NCI-H1105 (cell line): ENCODE measurements around the gene ZNF652.
"Not testable (repeated sequence)": the region's sequence is repeated elsewhere in the genome, so short reads cannot be mapped to it uniquely, and the experiment has no call there.

Source experiments
- DNase-seq: peaks from one replicate; lab custom pipeline; 2025; lab: John Stamatoyannopoulos, UW

Gene ZNF652

DNA sequence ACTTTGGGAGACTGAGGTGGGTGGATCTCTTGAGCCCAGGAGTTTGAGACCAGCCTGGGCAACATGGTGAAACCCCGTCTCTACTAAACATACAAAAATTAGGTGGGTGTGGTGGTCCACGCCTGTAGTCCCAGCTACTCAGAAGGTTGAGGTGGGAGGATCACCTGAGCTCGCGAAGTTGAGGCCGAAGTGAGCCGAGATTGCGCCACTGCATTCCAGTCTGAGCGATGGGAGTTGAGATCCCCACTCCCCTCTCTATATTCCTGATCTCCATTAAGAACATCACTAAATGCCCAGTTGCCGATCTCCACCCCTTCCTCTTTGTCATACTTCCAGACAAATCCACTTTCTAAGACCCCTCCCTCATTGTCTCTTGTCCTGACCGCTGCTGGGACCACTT lies 24.3 kb upstream of the ZNF652 start:
- DNase-seq: no peak

DNA sequence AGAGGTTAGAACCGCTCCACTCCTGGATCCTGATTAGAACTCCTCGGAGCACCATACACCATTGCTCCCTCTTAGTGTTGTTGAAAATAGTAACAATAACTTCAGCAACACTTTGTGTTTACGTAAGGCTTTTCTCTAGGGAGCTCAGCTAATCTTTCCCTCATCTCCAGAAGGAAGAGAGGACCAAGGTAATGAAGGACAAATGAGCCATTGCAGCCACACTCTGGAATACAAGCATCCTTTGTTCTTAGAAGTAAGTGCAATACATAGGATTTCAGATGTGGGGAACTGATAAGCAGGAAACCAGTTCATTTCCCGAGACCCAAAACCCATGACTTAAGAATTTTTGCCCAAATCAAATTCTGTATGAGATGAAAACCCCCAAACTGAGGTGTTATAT lies 22.9 kb upstream of the ZNF652 start:
- DNase-seq: no peak

GRCh38 chr17:49383060-49383459 lies 21.0 kb upstream of the ZNF652 start:
- DNase-seq: no peak

- no peak for DNase-seq
Observed at GRCh38 chr17:49382556-49382955, 20.5 kb upstream of the ZNF652 start.

DNA sequence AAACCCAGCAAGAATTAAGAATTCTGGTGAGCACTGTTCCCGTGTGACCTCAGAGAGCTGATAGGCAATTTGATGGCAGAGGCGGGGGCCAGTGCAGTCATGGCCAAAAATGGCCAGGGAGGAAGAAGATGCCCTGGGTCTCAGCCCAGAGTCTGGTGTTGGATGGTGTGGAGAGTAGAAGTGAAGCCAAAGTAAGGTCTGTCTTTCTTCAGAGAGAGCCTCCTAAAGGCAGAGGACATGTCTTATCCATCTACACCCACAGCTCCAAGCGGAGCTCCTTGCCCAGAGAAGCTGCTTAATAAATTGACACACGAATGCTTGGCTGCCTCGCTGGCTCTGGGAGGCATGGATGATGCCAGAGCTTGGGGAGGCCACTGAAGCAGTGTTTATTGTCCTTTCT lies 19.7 kb upstream of the ZNF652 start:
- DNase-seq: no peak

DNA sequence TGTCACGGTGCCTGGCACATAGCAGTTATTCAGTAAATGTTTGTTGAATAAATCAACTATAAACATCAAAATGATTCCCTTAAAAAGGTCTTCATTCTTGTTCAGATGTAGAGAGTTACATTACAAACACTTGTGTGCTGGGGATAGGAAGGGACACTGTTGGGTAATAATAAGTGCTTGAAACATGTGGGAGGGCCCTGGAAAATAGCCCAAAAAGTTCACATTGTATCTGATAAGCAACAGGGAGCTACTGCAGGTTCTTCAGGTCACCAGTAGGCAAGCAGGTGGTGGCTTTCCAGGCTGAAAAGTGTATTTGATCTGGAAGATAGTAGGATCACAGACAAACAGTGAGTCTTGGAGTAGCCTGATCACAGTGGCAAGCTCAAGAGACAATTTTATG lies 19.0 kb upstream of the ZNF652 start:
- DNase-seq: no peak

DNA sequence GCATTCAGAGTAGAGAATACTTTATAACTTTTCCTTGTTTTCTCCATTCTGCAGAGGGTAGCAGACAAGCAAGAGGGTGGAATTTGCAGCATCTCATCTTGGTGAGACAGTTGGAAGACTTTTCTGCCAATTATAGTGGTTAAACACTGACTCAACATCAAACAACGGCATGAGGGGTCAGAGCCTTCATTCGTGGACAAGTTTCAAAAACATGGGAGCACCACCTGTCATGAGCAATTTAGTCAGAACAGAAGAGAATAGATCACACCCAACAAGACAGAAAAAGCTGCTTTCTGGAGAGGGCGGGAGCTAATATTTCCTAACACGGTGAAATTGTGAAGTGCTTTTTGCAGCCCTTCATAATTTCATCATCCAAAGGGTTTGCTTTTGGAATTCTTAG lies 17.9 kb upstream of the ZNF652 start:
- DNase-seq: no peak

DNA sequence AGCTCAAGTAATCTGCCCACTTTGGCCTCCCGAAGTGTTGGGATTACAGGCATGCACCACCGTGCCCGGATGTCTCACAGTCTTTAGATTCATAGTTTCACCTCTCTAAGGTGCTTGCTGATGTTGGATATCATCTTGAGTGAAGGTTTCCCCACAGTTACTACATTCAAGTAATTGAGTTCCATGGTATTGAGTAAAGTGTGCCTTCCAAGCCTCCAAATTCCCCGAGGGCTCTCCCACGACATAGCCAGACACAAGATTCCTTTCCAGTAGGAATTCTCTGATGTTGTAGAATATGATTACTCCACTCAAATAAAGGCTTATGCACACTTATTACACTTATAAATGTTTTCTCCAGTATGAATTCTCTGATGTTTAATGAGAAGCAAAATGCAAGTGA lies 16.3 kb upstream of the ZNF652 start:
- DNase-seq: no peak

GRCh38 chr17:49375544-49375943 lies 13.5 kb upstream of the ZNF652 start:
- no peak for DNase-seq

- no peak for DNase-seq
Observed at GRCh38 chr17:49373115-49373514, 11.1 kb upstream of the ZNF652 start.

DNA sequence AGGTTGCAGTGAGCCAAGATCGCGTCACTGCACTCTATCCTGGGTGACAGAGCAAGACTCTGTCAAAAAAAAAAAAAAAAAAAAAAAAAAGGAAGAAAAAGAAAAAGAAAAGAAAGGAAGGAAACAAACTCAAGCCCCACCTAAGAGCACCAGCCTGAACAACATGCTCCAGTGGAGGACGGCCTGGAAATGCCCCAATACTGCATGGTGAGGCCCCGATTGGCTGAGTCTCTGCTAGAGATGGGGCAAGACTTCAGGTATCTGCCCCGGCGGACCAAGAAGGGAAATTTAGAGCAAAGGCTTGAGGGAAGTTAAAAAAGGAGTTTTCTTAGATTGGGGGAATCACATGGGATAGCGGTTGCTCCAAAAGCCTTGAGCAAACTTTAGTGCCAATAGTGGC lies 10.4 kb upstream of the ZNF652 start:
- DNase-seq: no peak

GRCh38 chr17:49370971-49371834 lies 9.2 kb upstream of the ZNF652 start:
- DNase-seq: peak; percentile 54

DNA sequence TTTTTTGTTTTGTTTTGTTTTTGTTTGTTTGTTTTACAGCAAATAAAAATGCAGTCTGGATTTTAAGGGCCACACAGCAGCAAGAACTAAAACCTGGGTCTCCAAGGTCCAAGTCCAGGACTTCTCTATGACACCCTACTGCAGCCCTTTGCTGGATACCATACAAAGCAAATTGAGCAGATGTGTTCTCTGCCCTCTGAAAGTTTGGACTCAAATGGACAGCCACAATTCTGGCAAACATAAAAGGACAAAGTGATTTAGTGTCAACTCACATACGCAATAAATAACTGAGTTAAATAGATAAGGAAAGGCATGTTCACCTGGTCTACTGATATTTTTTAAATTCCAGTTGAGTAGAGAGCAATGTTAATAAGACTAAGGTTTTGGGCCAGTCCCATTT lies 7.7 kb upstream of the ZNF652 start:
- DNase-seq: no peak

DNA sequence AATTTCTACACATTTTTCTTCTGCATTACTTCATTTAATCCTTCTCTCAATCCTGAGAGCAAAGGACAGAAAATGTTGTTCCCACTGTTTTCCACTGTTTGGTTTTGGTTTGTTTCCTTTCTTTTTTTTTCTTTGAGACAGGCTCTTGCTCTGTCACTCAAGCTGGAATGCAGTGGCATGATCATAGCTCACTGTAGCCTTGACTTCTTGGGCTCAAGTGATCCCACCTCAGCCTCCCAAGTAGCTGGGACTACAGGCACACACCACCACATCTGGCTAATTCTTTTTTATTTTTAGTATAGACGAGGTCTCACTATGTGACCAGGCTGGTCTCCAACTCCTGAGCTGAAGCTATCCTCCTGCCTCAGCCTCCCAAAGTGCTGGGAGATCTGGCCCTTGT lies 7.0 kb upstream of the ZNF652 start:
- DNase-seq: no peak

DNA sequence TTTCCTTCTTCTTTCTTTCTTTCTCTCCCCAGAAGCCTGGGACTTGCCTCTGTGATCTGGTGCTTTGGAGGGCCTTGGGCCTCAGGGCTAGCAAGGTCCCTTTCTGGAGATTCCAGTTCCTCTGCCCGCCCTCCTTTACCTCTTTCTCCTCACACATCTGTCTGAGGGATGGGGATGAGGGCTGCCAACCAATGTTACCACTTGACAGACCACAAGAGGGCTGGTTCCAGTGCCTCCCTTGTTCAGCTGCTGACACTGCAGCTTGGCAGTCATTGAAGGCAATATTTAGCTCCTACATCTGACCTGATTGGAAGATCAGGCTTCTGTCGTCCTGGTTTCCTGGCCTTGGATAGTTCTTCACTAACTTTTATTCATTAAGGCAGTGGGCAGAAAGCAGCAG lies 3.6 kb upstream of the ZNF652 start:
- no peak for DNase-seq

GRCh38 chr17:49365126-49365525 lies 3.1 kb upstream of the ZNF652 start:
- not testable (repeated sequence) for DNase-seq

- DNase-seq: no peak
Observed at GRCh38 chr17:49364119-49364518, 2.1 kb upstream of the ZNF652 start.

DNA sequence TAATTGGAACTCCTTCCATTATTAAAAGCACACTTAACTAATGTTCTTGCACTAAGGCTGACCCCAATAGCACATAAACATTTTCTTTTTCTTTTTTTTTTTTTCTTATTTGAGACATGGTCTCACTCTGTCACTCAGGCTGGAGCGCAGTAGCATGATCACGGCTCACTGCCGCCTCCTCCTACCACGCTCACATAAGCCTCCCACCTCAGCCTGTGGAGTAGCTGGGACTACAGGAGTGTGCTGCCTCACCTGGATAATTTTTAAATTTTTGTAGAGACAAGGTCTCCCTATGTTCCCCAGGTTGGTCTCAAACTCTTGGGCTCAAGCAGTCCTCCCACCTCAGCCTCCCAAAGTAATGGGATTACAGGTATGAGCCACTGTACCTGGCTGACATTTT lies 1.2 kb upstream of the ZNF652 start:
- DNase-seq: no peak

GRCh38 chr17:49362723-49363117 lies 670 bp upstream of the ZNF652 start:
- no peak for DNase-seq

GRCh38 chr17:49361129-49361901 lies 735 bp downstream of the ZNF652 start:
- DNase-seq: peak; percentile 43

DNA sequence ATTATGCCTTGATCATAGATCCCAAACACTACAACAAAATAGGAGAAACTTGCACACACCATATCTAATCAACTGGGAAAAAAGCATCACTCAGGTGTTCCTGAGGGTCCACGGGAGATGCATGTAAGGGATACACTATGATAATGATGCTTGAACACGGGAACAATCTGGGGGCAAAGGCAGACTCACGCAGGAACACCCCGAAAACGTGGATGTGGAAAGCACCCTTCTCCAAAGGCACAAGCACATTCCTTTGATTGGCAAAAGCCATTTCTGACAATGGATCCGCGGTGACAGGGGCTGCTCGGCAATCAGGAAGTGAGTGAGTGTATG lies 1.3 kb downstream of the ZNF652 start:
- no peak for DNase-seq

DNA sequence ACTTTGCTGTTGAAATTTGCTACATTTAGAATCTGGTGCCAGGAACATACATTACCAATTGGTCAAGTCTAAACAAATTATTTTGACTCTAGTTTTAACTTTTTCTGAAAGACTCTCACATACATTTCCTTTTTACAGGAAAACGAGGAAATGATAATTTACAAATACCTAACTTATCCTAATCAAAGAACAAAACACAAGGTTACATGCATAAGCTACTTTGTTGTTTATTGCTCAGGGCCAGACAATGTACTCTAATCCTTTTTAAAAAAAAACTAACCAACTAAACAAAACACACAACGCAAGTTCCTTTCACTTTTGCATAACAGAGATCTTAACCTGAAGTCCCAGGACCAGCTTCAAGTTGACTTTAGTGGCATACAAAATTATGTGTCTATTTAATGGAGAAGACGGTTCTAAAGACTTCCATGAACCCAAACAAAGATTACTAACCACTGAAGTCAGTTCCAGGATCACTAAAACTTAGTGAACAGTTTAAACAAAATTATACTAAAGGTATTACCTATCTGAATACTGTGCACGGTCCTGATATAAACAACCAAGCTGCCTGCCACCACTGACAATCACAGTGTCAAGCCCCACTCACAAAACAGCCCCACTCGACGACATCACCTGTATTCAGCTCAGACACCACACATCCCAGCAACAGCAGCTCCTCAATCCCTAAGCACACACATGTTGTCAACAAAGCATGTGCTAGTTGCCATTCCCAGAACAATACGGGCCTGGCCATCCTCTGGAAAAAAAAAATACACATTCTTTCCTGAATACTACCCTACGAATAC lies 1.9 kb downstream of the ZNF652 start:
- DNase-seq: no peak
